AG04450 (cell line): ENCODE data around the gene SH3PXD2A. TPM values are rescaled to one million over a fixed set of nuclear protein-coding genes. Genes with fewer than 3 reads are reported as not detected.

Source experiments
- CTCF ChIA-PET: fragments of 300-600, 350-600 bp; formaldehyde crosslinking; extraction: SDS; loops from one replicate; lab custom pipeline; 2022; ENCODE audit warnings: antibody characterized with exemption, inconsistent platforms; lab: Charles Lee
- POLR2A ChIA-PET: fragments of 350-600 bp; formaldehyde crosslinking; extraction: SDS; loops from one replicate; lab custom pipeline; 2021; ENCODE audit warnings: antibody characterized with exemption, inconsistent platforms; lab: Yijun Ruan, JAX
- DNase-seq: peaks from one replicate; pipeline ENCODE4 v3.0.0-alpha.2; 2011; ENCODE audit warnings: low read depth, low spot score
- H3K27ac ChIP-seq: one replicate; pipeline ENCODE4 v1.5.1; 2012; ENCODE audit warnings: low read depth, low read length, control low read depth
- H3K27me3 ChIP-seq: one replicate; pipeline ENCODE4 v1.6.0; 2012; ENCODE audit warnings: low read length; ENCODE audit not compliant: control insufficient read depth, insufficient read depth
- H3K4me3 ChIP-seq: 2 replicates; pipeline ENCODE4 v1.5.1; 2011; ENCODE audit warnings: mild to moderate bottlenecking, low read depth, low read length, control low read depth
- H3K9me3 ChIP-seq: 2 replicates; pipeline ENCODE4 v1.5.1; 2012; ENCODE audit warnings: low read length; ENCODE audit not compliant: control insufficient read depth, insufficient read depth
- CTCF ChIP-seq: IDR thresholded peaks from 2 replicates; pipeline ENCODE4 v1.5.1; 2011; ENCODE audit warnings: low read depth, low read length, control low read depth, inconsistent platforms
- polyA plus RNA-seq: library from polyadenylated mRNA; depleted of rRNA; stranded (reverse); fragments of >200 nt; gene quantifications from 2 replicates; pipeline ENCODE4 v1.2.3, GENCODE V29; 2011

SH3PXD2A gene
- polyA plus RNA-seq, 1 experiment: 22.9 TPM

GRCh38 chr10:103786020-103786419 lies 69.4 kb downstream of the SH3PXD2A start:
- CTCF ChIA-PET: interaction anchor here (1.2 kb wide), 1 partner anchor 99 kb away, joined by 4 read pairs; no protein-coding TSS in a partner anchor
- Histone ChIP-seq H3K9me3 (no peaks in the 10 kb centered on the region), H3K4me3 (no peak overlapping the region), H3K27me3 (no peaks in the 10 kb centered on the region), H3K27ac (no peak overlapping the region)
- TF ChIP-seq CTCF: no peak
- POLR2A ChIA-PET: no interaction called here
- DNase-seq: no peak

DNA sequence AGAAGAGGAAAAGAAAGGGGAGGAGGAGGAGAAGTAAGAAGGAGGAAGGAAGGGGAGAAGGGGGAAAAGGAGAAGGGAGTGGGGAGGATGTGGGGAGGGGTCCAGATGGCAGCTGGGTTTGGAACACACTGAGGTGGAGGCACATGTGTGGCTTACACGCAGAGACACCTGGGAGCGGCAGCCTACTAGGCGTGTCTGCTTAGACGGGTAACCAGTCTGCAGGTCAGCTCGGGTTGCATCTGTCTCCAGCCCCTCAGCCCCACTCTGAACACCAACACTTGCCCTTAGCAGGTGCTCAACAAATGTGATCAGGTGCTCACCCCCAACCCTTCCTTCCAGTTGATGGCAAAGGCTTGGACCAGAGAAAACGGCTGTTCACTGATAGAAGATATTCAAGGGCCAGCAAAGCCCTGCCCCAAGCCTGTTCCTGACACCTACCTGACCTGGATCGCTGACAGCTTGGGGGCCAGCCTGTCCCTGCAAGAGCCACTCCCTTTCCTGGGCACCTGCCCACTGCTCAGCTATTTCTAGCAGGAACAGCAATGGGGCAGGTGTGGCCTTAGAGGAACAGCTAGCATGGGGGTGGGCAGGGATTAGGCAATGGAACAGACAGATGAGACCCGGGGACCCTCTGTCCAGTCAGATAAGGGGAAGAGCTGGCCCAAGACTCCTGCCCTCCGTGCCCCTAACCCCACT lies 70.5 kb downstream of the SH3PXD2A start:
- CTCF ChIA-PET: interaction anchor here (0.6 kb wide), 1 partner anchor 98 kb away, joined by 3 read pairs; no protein-coding TSS in a partner anchor
- POLR2A ChIA-PET: interaction anchor here (1.2 kb wide), 1 partner anchor 45 kb away, joined by 4 read pairs; no protein-coding TSS in a partner anchor
- DNase-seq: no peak
- H3K27me3 ChIP-seq: no peaks in the 10 kb centered on the region
- H3K4me3 ChIP-seq: no peak overlapping the region
- no peaks in the 10 kb centered on the region for H3K9me3 ChIP-seq
- no peak for TF ChIP-seq CTCF
- H3K27ac ChIP-seq: no peak overlapping the region

- Histone ChIP-seq H3K4me3 (no peak overlapping the region), H3K9me3 (no peaks in the 10 kb centered on the region), H3K27me3 (no peaks in the 10 kb centered on the region), H3K27ac (no peak overlapping the region)
- TF ChIP-seq CTCF: no peak
- DNase-seq: no peak
- POLR2A ChIA-PET: no interaction called here
- CTCF ChIA-PET: no interaction called here
These were observed 71.3 kb downstream of the SH3PXD2A start for GRCh38 chr10:103784089-103784488.

DNA sequence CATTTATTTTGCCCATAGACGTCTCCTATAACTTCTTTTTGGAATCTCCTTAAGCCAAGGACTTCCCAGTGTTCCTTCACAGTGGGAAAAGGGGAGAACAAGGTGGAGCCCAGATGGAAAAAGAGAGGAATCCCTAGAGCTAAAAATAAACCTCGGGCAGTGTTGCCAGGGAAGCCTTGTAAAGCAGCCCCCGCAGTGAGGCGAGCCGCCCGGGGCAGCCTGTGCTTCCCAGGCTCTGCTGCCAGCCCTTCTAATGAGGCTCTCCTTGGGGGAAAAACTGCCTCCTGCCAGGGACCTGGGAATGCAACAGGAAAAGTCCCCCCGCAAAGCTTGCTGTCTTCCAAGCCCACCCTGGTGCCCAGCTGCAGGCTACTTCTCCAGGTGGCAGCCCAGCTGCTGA lies 71.7 kb downstream of the SH3PXD2A start:
- H3K4me3 ChIP-seq: no peak overlapping the region
- DNase-seq: no peak
- H3K27ac ChIP-seq: no peak overlapping the region
- H3K27me3 ChIP-seq: no peaks in the 10 kb centered on the region
- H3K9me3 ChIP-seq: no peaks in the 10 kb centered on the region
- TF ChIP-seq CTCF: no peak
- CTCF ChIA-PET: interaction anchor here (1.0 kb wide), 1 partner anchor 71 kb away, joined by 4 read pairs; no protein-coding TSS in a partner anchor
- POLR2A ChIA-PET: no interaction called here
